GM18870 (cell line): ENCODE data around the gene TIPARP.

Source experiments
- ATAC-seq: cut with Tn5 transposase; IDR thresholded peaks from one replicate; pipeline ENCODE4 v1.9.1; 2021; ENCODE audit warnings: moderate library complexity; ENCODE audit not compliant: unreplicated experiment

The TIPARP gene

DNA sequence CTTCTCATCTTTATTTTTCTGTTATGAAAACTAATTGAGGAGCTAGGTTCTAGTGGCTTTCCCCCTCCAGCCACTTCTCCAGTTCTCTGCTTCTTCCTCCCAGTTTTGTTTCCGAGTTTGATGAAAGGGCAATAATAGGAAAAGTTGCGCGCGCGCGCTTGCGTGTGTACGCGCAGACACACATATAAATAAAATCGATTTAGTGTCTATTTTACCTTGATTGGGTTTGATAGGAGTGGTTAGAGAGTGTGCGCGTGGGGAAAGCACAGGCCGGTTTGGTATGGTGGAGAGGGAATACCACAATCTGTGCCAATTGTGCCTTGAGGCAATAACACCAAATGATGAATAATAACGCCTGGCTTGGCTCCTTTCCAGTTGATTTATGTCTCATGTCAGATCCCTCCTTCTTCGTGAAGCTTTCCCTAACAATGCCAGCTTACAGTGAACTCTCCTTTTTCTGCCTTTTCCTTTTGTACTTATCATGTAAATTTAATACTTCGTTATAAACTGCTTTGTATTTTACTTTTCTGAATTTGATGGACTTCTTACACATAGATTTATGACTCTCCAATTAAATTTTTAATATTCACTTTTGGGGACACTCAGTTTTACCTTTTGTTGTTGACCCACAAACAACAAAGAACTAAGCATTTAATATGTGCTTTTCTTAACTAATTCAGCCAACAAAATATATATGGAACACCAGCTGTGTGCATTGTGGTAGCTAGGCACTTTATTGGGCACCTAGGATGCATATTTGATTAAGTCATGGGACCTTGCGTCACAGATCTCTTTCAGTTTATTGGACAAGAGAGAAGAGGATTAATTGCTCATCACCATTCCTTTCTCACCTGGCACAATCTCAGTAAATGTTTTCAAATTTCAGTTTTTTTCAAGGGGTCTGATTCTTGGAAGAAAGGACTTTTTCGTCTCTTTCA is 1.7 kb downstream of the TIPARP start:
- no peak for ATAC-seq

DNA sequence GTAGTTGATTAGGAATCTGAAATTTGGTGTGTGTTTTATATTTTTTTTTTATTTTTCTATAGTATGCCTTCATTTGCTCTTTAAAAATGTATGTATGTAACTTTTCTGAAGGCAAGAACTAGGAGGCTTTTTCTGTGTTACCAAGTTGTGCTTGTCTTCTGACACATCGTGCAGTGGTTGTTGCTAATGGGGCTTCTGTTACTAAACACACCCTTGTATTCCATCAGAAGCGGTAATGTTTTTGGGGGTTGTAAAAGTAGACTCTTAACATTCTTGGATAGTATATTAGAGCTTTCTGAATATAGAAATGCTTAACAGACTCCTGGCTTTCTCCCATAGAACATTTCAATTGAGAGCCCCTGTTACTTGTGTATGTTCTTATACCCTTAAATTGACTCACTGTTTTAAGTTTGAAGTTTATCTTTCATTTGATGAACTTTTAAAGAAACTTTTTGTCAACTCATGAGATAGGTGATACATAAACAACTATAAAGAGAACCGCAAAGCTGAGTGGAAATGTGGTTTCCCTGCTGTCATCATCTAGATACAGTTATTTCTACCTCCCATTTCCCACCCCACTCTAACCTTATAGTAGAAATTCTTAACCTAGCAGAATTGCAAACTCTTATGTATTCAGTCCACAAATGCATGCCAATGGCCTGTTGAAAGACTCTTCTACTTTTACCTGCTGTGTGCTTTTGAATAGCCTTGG is 2.5 kb downstream of the TIPARP start:
- ATAC-seq = no peak

DNA sequence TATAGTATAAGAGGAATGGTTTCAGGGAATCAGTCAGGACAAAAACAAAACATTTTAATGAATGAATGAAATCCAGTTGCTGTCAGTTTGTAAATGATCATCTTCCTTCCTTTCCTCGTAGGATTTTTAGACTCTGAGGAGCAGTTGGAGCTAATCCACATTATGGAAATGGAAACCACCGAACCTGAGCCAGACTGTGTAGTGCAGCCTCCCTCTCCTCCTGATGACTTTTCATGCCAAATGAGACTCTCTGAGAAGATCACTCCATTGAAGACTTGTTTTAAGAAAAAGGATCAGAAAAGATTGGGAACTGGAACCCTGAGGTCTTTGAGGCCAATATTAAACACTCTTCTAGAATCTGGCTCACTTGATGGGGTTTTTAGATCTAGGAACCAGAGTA is 3.1 kb downstream of the TIPARP start:
- no peak for ATAC-seq

DNA sequence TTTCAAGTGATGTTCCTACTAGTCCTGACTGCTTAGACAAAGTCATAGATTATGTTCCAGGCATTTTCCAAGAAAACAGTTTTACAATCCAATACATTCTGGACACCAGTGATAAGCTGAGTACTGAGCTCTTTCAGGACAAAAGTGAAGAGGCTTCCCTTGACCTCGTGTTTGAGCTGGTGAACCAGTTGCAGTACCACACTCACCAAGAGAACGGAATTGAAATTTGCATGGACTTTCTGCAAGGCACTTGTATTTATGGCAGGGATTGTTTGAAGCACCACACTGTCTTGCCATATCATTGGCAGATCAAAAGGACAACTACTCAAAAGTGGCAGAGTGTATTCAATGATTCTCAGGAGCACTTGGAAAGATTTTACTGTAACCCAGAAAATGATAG is 3.8 kb downstream of the TIPARP start:
- ATAC-seq = no peak

DNA sequence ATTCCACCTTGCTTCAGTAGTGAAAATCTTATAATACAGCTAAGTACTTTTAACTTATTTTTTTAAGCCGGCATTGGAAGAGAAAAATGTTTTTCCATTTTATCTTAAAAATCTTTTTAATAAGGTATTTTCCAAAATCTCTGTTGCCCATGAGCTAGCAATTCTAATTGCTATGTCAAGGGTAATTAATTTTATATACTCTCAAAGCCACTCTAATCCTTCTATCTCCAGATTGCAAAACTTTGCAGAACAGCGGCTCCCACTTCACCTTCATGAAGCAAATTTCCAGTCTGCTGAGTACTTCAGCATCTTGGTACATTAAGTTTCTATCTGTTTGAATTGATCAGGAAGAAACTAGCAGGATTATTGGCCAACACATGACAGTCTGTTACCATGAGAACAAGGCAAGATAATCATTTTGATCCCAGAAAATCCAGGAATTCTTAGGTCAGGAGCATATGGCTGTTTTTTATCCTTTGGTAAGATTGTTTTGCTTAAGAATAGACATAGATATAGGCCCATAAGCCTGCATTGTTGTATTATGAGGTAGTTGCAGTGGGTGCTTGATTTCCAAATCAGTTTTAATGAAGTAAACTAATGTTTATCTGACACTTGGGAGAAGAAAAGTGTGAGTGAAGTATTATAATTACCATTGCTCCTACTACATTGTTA is 6.0 kb downstream of the TIPARP start:
- no peak for ATAC-seq

DNA sequence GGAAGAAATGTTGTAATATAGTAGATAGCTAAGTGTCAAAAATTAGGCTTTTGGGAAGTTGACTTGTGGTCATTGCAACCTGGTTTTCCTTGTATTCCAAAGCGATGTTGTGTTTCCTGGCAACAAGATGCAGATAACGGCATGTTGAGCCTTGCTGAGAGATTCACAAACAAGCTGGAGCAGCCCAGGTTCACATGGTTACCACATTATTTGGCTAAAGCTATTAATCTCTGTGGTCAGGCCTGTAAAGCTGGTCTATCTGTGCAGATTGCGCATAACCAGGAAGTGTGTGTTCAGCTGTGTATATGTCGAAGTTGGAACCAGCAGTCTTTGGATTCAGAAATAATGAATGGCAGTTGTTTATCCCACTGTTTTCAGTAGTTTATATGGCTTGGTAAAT is 6.6 kb downstream of the TIPARP start:
- peak; percentile 75 for ATAC-seq

DNA sequence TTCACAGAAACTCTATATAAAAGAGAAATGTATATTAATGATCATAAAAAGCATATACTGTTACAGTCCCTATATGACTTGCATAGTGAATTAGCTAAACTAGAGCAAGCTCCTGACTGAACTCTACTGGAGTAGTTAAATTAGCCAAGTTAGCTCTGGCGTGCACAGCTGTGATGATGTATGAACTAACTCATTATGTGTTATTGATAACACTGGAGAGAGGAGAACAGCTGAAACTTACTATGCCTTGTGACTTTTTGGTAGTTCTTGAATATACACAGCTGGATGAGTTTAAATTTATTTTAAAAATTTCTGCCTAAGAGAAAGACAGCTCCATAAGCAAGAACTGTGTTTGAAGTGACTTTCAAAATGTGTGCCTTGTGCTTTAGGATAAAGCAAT is 8.1 kb downstream of the TIPARP start:
- ATAC-seq = no peak

DNA sequence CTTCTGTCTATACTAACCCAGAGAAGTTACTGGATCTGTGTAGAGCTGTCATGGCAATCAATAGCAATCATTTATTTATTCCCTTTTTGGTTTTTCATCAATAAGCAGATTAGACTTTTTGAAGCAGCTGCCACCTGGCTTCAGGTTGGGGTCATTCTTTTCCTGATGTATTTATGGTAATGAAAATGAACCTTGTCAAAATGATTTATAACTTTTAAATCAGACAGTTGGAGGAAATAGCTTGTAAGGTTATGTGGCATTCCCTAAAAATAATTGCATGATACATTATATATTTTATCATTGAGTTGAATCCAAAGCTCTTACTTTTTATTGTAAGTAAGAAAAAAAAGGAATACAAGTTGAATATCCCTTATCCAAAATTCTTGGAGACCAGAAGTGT is 8.6 kb downstream of the TIPARP start:
- no peak for ATAC-seq

DNA sequence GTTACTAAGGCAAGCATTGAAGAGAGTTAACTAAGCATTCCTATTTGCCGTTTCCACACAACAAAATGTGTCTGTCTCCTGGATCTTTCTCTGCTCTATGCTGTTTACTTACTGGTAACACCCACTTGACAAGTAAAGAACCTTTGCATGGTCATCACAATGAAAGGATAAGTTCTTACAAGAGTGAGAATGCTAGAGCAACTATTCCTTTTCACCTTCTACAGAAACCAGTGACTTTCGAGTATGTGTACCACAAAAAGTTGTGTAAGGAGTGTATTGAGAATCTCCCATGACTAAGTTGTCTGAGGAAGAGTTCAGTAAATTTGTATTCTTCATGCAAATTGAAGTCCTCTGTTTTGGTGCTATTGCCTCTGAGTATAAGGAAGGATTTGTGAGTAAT is 10.8 kb downstream of the TIPARP start:
- ATAC-seq = no peak

DNA sequence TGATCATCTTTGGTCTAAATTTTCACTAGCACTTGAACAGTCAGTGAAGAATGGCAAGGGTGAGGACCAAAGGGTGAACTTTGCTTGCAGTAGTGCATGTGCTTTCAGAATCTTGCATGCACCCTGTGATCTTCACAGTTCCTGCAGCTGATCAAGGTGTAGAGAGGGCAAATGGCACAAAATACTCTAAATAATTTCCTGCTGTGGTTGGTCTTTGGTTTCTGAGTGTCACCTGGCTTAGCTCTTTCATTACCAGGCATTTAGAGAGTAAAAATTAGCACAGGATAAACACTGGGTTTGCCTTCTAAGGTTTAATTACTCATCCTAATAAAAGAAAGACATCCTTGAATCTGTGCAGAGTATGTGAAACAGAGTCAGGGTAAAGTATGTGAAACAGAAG is 11.4 kb downstream of the TIPARP start:
- ATAC-seq = no peak

DNA sequence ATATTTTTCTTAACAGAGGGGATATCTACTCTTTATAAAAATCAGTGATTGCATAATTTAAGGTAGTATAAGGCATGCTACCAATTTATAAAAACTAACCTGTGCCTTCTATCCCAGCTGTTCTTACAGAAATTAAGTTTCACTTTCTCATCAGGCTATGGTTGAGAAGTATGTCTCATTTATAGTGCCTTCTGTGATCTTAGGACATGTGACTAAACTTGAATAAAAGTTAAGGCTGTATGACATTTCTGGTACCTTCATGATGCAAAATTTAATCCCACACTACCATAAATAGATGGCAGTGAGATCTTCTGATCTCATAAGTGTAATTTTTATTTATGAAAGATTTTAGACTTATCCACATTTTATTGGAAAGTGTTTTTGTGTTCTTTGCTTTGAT is 12.6 kb downstream of the TIPARP start:
- no peak for ATAC-seq

DNA sequence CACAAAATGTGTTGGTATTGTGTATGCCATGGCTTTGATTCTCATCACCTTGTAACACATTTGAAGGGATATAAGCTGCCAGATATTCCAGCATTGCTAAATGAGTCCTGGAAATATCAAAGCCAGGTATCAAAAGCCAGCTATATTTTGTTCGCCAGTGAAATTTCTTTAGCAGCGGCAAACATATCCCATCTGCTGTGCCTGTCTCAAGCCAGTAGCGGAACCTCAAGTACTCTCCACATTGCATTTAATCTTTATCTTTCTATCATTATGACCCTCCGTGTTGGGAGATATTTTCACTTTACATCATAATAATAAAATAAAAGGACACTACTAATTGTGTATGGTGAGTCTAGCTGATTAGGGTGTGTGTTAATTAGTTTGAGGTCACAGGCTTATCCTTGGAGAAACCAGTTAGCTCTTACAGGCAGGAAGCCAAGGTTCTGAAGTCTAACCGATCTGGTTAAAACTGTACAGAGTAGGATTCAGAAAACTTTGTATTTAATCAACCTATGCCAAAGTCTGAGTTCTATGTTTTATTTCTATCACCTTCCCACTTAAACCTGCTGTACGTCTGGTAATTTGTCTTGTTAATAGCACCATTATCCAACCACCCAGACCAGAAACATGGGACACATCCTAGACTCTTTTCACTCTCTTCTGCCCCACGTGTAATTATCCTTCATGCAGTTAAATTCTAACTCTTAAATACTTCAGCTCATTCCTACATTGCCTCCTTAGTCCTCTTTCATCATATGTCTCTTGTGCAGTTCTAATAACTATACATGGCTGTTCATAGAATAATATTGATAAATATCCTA is 14.5 kb downstream of the TIPARP start:
- no peak for ATAC-seq

DNA sequence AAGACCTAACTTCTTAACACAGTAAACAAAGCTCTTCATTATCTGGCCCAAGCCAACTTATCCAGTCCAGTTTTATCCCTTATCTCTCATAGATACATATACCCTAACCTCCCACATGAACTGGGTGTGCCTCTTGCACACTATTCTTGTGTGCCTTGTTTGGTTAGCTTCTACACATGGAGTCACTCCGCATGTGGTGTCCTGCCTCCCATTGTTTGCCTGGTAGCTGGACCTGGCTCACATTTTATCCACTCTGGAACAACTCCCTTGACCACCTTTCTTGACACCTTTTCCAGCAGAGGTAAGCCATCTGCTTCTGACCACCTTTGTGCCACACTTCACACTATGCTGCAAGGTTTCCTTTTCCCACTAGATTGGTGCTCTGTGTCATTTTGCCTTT is 15.2 kb downstream of the TIPARP start:
- ATAC-seq = peak; percentile 20

DNA sequence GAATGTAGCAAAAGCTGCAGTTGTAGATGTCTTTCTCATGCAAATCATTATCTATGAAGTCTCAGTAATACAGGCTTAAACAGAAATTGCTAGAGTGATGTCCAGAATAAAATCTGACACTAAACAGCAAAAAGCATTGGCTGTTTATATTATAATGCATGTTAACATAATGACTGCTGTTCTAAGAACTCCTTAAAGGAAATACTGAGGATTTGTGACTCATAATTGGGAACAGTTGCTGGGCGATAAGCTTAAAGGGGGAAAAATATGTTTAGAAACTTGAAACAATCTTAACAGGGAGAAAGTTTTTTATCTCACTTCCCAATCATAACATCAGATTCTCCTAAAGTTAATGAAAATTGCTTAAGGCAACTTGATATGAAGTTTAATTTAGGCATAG is 17.5 kb downstream of the TIPARP start:
- ATAC-seq = no peak

DNA sequence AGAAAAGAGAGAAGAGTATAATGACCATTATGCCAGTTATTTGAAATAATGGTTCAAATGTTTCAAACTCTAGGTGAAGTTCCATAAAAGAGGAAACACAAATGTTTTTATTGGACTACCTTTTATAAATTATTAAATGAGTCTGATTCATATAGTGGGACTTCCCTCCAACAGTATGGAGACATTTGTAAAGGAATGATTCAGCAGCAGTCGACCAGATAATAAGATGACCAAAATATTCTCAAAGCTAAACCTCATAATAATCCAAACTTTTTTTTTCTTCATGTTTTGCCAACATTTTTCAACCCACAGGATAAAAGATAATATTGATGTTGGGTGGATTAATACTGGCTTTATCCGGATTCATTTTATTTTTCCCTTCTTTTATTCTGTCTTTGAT is 18.8 kb downstream of the TIPARP start:
- ATAC-seq = no peak

DNA sequence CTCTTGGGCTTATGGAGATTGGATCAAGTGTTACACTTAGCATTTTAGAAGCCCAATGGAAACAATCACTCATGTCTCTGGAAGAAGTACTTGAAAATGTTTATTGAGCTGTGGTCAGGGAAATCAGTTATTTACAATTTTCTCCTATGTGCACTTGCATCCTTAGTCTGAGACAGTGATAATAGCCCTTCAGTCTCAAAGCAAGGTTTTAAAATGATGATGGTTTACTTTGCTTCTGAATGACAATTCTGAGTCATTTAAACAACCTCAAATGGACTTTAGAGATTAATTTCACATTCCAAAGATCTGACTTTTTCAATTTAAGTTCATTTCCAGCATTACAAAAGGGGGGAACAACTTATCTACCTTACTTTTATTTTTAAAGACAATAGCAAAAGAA is 20.1 kb downstream of the TIPARP start:
- ATAC-seq = no peak

DNA sequence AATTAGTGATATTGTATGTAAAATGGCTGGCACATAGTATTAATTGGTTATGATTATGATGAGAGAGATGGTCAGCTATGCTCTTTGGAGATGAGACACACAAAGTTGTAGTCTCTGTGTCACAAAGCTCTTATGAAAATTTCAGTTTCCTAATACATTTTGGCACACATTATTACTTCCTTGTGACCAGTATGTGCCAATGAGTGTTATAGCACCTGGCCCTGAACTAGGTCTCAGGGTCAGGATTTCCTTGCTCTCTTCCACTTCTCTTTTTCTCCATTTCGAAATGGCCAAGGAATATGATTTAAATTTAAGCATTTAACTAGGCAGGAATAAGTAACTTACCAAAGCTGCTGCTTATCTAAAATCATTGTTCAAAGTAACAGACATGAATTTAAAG is 28.0 kb downstream of the TIPARP start:
- no peak for ATAC-seq

DNA sequence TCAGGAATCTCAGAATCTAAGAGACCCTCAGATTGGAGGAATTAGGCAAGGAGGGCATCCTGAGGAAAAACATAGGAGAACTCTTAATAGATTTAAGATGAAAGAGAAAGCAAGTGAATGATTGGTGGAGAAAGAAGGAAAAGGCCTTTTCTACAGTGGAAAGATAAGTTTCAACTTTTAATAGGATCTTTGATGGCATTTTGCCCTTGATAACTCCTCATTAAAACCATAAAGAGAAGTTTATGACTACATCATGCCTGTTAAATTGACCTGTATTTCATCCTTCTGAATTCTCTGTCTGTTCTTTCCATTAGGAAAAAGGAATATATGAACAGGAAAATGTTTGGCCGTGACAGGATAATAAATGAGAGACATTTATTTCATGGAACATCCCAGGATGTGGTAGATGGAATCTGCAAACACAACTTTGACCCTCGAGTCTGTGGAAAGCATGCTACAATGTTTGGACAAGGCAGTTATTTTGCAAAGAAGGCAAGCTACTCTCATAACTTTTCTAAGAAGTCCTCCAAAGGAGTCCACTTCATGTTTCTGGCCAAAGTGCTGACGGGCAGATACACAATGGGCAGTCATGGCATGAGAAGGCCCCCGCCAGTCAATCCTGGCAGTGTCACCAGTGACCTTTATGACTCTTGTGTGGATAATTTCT is 30.1 kb downstream of the TIPARP start:
- no peak for ATAC-seq

DNA sequence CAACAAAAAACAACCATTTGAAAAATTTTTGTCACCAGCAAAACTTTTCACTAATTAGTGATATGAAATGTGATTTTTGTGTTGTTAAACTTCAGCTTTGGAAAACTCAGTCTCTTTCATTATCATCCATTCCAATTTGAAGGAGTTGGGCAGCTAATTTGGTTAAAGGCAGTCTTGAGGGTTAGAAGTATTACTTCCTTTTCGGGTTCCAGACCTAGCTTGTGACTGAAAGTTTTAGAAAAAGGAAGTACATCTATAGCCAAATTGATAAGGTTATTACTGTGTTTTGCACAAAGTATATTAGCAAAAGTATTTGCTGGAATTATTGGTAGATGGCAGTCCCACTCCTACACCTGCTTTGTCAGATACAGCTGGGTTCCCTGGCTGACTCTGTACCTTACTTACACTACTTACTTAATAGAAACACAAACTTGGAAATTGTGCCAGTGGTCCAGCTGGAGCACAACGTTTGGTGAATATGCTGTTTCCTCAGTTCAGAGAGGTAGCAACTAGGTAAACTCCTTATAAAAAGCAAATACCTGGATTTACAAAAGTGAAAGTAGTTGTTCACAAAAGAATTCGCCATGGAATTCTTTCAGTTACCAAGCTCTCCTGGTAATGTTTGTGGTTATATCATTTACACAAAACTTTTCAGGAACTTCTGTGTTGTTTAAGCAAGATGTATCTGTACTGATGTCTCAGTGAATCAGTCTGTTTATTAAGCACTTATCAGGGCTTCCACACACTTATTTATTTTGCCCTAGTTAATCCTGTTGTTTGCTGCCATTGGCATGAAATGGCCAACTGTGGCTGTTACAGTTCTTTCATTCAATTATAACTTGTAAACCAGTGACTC is 31.6 kb downstream of the TIPARP start:
- ATAC-seq = no peak

DNA sequence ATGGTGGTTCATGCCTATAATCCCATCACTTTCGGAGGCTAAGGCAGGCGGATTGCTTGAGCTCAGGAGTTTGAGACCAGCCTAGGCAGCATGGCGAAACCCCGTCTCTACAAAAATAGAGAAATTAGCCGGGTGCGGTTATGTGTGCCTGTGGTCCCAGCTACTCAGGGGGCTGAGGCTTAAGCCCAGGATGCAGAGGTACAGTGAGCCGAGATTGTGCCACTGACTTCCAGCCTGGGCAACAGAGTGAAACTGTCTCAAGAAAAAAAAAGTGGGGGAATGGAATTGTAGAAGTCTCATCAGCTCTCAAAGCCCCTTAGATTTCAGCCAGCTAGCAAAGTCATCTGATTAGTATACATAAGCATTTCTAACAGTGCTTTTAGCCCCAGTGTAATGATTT is 33.2 kb downstream of the TIPARP start:
- ATAC-seq = no peak
